ENCODE measurements around the gene SLC16A9.

The SLC16A9 gene

GRCh38 chr10:59611048-59611447, 98.6 kb downstream of the SLC16A9 start:
- no peak for TF ChIP-seq JUND (IDR thresholded peaks at IDR 0.05; ENCODE audit: low read depth)
- in situ Hi-C loops (cut with HindIII; ENCODE audit: low pct_unique_long_range_greater_than_20kb, low sequenced_read_pairs), result no loop called here
- peak in 1 of 2 experiments; percentile 29 for DNase-seq (ENCODE audit: low read depth in 1 of 2, low spot score in 1 of 2)

GRCh38 chr10:59607970-59608369, 101.7 kb downstream of the SLC16A9 start:
- no peak for TF ChIP-seq JUND (IDR thresholded peaks at IDR 0.05; ENCODE audit: low read depth)
- no peak for DNase-seq (ENCODE audit: low read depth in 1 of 2, low spot score in 1 of 2)
- in situ Hi-C loops (cut with HindIII; ENCODE audit: low pct_unique_long_range_greater_than_20kb, low sequenced_read_pairs), result no loop called here

- no peak for TF ChIP-seq JUND (IDR thresholded peaks at IDR 0.05; ENCODE audit: low read depth)
- in situ Hi-C loops (cut with HindIII; ENCODE audit: low pct_unique_long_range_greater_than_20kb, low sequenced_read_pairs), result no loop called here
- DNase-seq (ENCODE audit: low read depth in 1 of 2, low spot score in 1 of 2), result no peak
Measured at GRCh38 chr10:59606551-59606961, 103.1 kb downstream of the SLC16A9 start.

GRCh38 chr10:59601985-59602384, 107.7 kb downstream of the SLC16A9 start:
- in situ Hi-C loops (cut with HindIII; ENCODE audit: low pct_unique_long_range_greater_than_20kb, low sequenced_read_pairs), result no loop called here
- DNase-seq (ENCODE audit: low read depth in 1 of 2, low spot score in 1 of 2), result no peak
- TF ChIP-seq JUND (IDR thresholded peaks at IDR 0.05; ENCODE audit: low read depth), result no peak
